Mammary epithelial cell (primary cell): ENCODE data around the gene BACH1.

Experiments used
- CTCF ChIP-seq, 2 donors: IDR thresholded peaks in 1 of 2; conservative IDR thresholded peaks in 1 of 2; 2 replicates each; pipeline ENCODE4 v1.5.1; 2011 to 2012; ENCODE audit warnings: inconsistent platforms in 2 of 2, low read length in 2 of 2, mild to moderate bottlenecking in 2 of 2, control low read depth in 1 of 2, low read depth in 1 of 2; ENCODE audit not compliant: insufficient read depth in 1 of 2; ENCODE audit errors: extremely low read depth in 1 of 2
- EZH2 ChIP-seq: IDR thresholded peaks from 2 replicates; pipeline ENCODE4 v1.6.1; 2012; ENCODE audit warnings: low read length, inconsistent platforms, borderline replicate concordance

GRCh38 chr21:29271927-29272333 lies 26.8 kb upstream of the BACH1 start:
- TF ChIP-seq CTCF (conservative IDR thresholded peaks at IDR 0.05 in 1 of 2, IDR thresholded peaks at IDR 0.05 in 1 of 2; ENCODE audit: extremely low read depth in 1 of 2, insufficient read depth in 1 of 2, low read depth in 1 of 2, low read length in 2 of 2) = no peak
- no peak for TF ChIP-seq EZH2
